HL-60/S4 treated with phorbol 12-myristate 13-acetate at 8.2 ng/mL for 4 days and 3 days (cell line): ENCODE data around the gene BTRC.
"Not testable (repeated sequence)": the region's sequence is repeated elsewhere in the genome, so short reads cannot be mapped to it uniquely, and the experiment has no call there.

Experiments used
- in situ Hi-C: fragments of 300-500 bp; cut with MboI; formaldehyde crosslinking; loops from 2 replicates; pipeline ENCODE4 v1.15.0; 2022; ENCODE audit warnings: low sequenced_read_pairs

Gene BTRC

GRCh38 chr10:101385866-101386658, 32.1 kb downstream of the BTRC start:
- in situ Hi-C loops, result no loop called here

- in situ Hi-C loops, result no loop called here
Observed at GRCh38 chr10:101386659-101387259, 32.8 kb downstream of the BTRC start.

GRCh38 chr10:101388676-101389276, 34.8 kb downstream of the BTRC start:
- in situ Hi-C loops, result no loop called here

- in situ Hi-C loops, result not testable (repeated sequence)
Observed at GRCh38 chr10:101389532-101389931, 35.6 kb downstream of the BTRC start.

GRCh38 chr10:101389986-101390531, 36.1 kb downstream of the BTRC start:
- in situ Hi-C loops, result no loop called here

GRCh38 chr10:101393378-101393777, 39.4 kb downstream of the BTRC start:
- in situ Hi-C loops, result no loop called here

- in situ Hi-C loops, result no loop called here
Observed at GRCh38 chr10:101394524-101395133, 40.7 kb downstream of the BTRC start.

GRCh38 chr10:101397140-101397539, 43.2 kb downstream of the BTRC start:
- in situ Hi-C loops, result no loop called here

- in situ Hi-C loops, result no loop called here
Observed at GRCh38 chr10:101400585-101400984, 46.6 kb downstream of the BTRC start.

GRCh38 chr10:101402711-101403110, 48.7 kb downstream of the BTRC start:
- in situ Hi-C loops, result no loop called here

- in situ Hi-C loops, result no loop called here
Observed at GRCh38 chr10:101403161-101403560, 49.2 kb downstream of the BTRC start.

- in situ Hi-C loops, result no loop called here
Observed at GRCh38 chr10:101405001-101405400, 51.0 kb downstream of the BTRC start.

GRCh38 chr10:101411598-101411997, 57.6 kb downstream of the BTRC start:
- in situ Hi-C loops, result no loop called here

- in situ Hi-C loops, result no loop called here
Observed at GRCh38 chr10:101414034-101414433, 60.1 kb downstream of the BTRC start.

GRCh38 chr10:101415884-101416283, 61.9 kb downstream of the BTRC start:
- in situ Hi-C loops, result no loop called here

GRCh38 chr10:101421967-101422366, 68.0 kb downstream of the BTRC start:
- in situ Hi-C loops, result not testable (repeated sequence)

GRCh38 chr10:101425535-101425934, 71.6 kb downstream of the BTRC start:
- in situ Hi-C loops, result no loop called here

GRCh38 chr10:101428036-101428435, 74.1 kb downstream of the BTRC start:
- in situ Hi-C loops, result no loop called here

- in situ Hi-C loops, result no loop called here
Observed at GRCh38 chr10:101429423-101429822, 75.5 kb downstream of the BTRC start.

GRCh38 chr10:101436302-101436701, 82.3 kb downstream of the BTRC start:
- in situ Hi-C loops, result no loop called here

- in situ Hi-C loops, result no loop called here
Observed at GRCh38 chr10:101438881-101439391, 85.0 kb downstream of the BTRC start.
